NT2/D1 (cell line): ENCODE measurements around the gene MAL.

Source experiments
- DNase-seq: peaks from one replicate; pipeline ENCODE4 v3.0.0-alpha.2; 2011; ENCODE audit warnings: low read depth, low spot score
- H3K27me3 ChIP-seq: 2 replicates; pipeline ENCODE4 v1.6.0; 2011; ENCODE audit warnings: mild to moderate bottlenecking; ENCODE audit not compliant: insufficient read length, insufficient read depth
- H3K36me3 ChIP-seq: 2 replicates; pipeline ENCODE4 v1.6.1; 2011; ENCODE audit warnings: mild to moderate bottlenecking, low read length, mixed read lengths; ENCODE audit not compliant: insufficient read depth, insufficient read length
- H3K4me1 ChIP-seq: 2 replicates; pipeline ENCODE4 v1.5.1; 2011; ENCODE audit not compliant: insufficient read depth, insufficient read length
- H3K4me3 ChIP-seq: 2 replicates; pipeline ENCODE4 v1.5.1; 2011; ENCODE audit warnings: low read depth; ENCODE audit not compliant: insufficient read length
- H3K9ac ChIP-seq: 2 replicates; pipeline ENCODE4 v1.6.0; 2011; ENCODE audit warnings: low read depth; ENCODE audit not compliant: insufficient read length
- H3K9me3 ChIP-seq: 2 replicates; pipeline ENCODE4 v1.5.1; 2011; ENCODE audit warnings: mild to moderate bottlenecking, low read length; ENCODE audit not compliant: insufficient read depth
- SUZ12 ChIP-seq: IDR thresholded peaks from 2 replicates; pipeline ENCODE4 v1.6.1; 2011; ENCODE audit not compliant: insufficient read length, insufficient read depth; ENCODE audit errors: extremely low read depth
- YY1 ChIP-seq: IDR thresholded peaks from 2 replicates; pipeline ENCODE4 v1.6.1; 2011; ENCODE audit not compliant: insufficient read length, insufficient read depth
- ZNF274 ChIP-seq: IDR thresholded peaks from 2 replicates; pipeline ENCODE4 v1.6.1; 2011; ENCODE audit warnings: mild to moderate bottlenecking, low read depth, low read length

The MAL gene

DNA sequence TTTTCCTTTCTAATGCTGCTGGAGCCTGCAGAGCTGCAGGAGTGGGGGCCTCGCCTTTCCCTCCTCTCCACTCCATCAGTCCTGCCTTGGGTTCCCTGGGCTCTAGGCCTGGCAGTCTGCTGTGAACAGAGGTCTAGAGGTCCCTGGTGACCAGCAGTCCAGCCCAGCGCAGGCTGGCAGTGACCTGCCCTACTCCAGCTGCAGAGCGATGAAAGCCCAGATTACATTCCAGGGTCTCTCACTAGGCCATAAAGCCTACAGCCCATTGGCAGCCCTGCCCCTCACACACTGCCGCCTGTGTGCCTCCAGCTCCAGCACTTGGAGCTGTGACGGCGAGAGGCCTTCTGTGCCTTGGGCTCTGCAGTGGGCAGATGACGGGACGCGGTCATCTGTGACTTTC, 14.8 kb upstream of the MAL start:
- no peak for TF ChIP-seq ZNF274
- no peak for TF ChIP-seq SUZ12
- TF ChIP-seq YY1, result no peak

GRCh38 chr2:95012881-95013550, 12.5 kb upstream of the MAL start:
- Histone ChIP-seq H3K4me1 (peaks cover 13% of the 10 kb centered on the region), H3K9ac (no peak overlapping the region), H3K27me3 (no peaks in the 10 kb centered on the region), H3K36me3 (no peaks in the 10 kb centered on the region), H3K4me3 (no peak overlapping the region), H3K9me3 (no peaks in the 10 kb centered on the region)
- TF ChIP-seq YY1 (no peak), ZNF274 (no peak), SUZ12 (no peak)
- no peak for DNase-seq

More for the DNA sequence above, 14.8 kb upstream of the MAL start:
- Histone ChIP-seq H3K36me3 (no peaks in the 10 kb centered on the region), H3K27me3 (no peaks in the 10 kb centered on the region), H3K4me1 (peaks cover 14% of the 10 kb centered on the region), H3K9ac (no peak overlapping the region), H3K4me3 (no peak overlapping the region), H3K9me3 (no peaks in the 10 kb centered on the region)
- no peak for DNase-seq

GRCh38 chr2:95013726-95014125, 11.8 kb upstream of the MAL start:
- TF ChIP-seq SUZ12 (no peak), ZNF274 (no peak), YY1 (no peak)
- Histone ChIP-seq H3K27me3 (peaks cover 2% of the 10 kb centered on the region), H3K9me3 (no peaks in the 10 kb centered on the region), H3K4me1 (peaks cover 13% of the 10 kb centered on the region), H3K4me3 (no peak overlapping the region), H3K36me3 (no peaks in the 10 kb centered on the region), H3K9ac (no peak overlapping the region)
- no peak for DNase-seq

DNA sequence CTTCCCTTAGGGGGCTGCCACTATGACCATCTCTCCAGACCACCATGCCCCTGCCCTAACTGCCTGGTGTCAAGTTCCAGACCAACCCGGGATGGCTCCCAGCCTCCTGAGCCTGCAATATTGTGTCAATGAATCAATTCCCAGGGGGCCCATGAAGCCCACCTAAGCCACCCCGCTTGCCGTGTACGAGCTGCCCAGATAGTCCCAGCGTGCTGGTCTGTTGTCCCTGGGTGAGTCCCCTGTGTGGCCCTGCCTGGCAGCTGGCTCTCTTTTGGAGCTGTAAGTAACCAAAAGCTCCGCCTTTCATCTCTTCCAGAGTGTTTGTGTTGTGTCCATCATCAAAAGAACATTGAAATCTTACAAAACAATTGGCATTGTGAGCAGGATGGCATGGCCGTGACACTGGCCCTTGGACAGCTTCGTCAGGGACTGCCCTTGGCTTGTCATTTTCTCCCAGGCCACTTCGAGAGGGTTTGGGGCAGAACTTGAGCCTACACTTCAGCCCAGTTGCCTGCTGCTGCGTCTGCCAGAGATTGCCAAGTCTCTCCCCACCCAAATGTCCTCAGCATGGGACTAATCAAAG, 11.3 kb upstream of the MAL start:
- Histone ChIP-seq H3K4me1 (peaks cover 15% of the 10 kb centered on the region), H3K9ac (no peak overlapping the region)

DNA sequence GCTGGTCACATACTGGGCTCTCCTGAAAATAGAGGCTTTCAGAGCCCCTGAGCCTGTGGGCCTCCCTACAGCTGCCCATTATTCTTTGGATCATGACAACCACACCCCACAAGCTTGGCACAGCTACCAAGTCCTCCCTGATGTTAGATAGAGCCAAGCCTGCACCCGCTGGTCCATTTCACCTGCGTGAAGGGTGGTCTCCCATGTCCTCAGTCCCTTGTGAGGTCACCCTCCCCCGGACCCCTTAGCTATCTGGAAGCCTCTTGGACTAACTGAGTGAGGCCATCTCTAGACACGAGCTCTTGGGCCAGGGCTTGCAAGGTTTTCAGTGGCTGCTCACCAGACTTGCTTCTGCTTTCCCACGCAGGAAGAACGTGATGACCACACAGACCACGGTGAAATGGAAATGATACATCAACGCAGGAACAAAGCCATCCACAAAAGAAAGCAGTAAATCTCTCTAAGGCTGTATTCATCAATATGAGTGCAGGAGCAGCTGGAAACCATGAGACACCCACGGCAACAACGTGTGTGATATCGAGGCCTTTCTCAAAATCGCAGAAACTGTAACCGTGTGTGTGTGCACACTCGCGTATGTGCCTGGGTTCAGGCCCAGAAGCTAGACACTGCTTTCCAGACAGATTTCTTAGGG, 10.1 kb upstream of the MAL start:
- peaks cover 15% of the 10 kb centered on the region for H3K4me1 ChIP-seq
- H3K4me3 ChIP-seq, result no peak overlapping the region
- no peak overlapping the region for H3K9ac ChIP-seq
- no peaks in the 10 kb centered on the region for H3K36me3 ChIP-seq
- H3K9me3 ChIP-seq, result no peaks in the 10 kb centered on the region
- no peak for DNase-seq
- TF ChIP-seq SUZ12, result no peak
- no peak for TF ChIP-seq YY1
- TF ChIP-seq ZNF274, result no peak
- H3K27me3 ChIP-seq, result peaks cover 9% of the 10 kb centered on the region

More for the DNA sequence above, 11.3 kb upstream of the MAL start:
- peaks cover 4% of the 10 kb centered on the region for H3K27me3 ChIP-seq
- H3K36me3 ChIP-seq, result no peaks in the 10 kb centered on the region
- H3K9me3 ChIP-seq, result no peaks in the 10 kb centered on the region
- DNase-seq, result no peak
- H3K4me3 ChIP-seq, result no peak overlapping the region
- TF ChIP-seq SUZ12, result no peak
- no peak for TF ChIP-seq YY1
- no peak for TF ChIP-seq ZNF274

- Histone ChIP-seq H3K9me3 (no peaks in the 10 kb centered on the region), H3K36me3 (no peaks in the 10 kb centered on the region), H3K27me3 (peaks cover 12% of the 10 kb centered on the region), H3K4me1 (peaks cover 14% of the 10 kb centered on the region), H3K9ac (no peak overlapping the region), H3K4me3 (no peak overlapping the region)
- TF ChIP-seq SUZ12, result no peak
- TF ChIP-seq YY1, result no peak
- TF ChIP-seq ZNF274, result no peak
- DNase-seq, result no peak
Observed at GRCh38 chr2:95016616-95017015, 8.9 kb upstream of the MAL start.

GRCh38 chr2:95017071-95017501, 8.4 kb upstream of the MAL start:
- H3K4me1 ChIP-seq, result peaks cover 16% of the 10 kb centered on the region
- no peaks in the 10 kb centered on the region for H3K9me3 ChIP-seq
- H3K9ac ChIP-seq, result no peak overlapping the region
- H3K4me3 ChIP-seq, result no peak overlapping the region
- no peak for TF ChIP-seq YY1
- no peak for TF ChIP-seq SUZ12
- TF ChIP-seq ZNF274, result no peak
- peaks cover 14% of the 10 kb centered on the region for H3K27me3 ChIP-seq
- no peak for DNase-seq
- H3K36me3 ChIP-seq, result no peaks in the 10 kb centered on the region
